Measurements from ENCODE around the gene SSB.

DNA sequence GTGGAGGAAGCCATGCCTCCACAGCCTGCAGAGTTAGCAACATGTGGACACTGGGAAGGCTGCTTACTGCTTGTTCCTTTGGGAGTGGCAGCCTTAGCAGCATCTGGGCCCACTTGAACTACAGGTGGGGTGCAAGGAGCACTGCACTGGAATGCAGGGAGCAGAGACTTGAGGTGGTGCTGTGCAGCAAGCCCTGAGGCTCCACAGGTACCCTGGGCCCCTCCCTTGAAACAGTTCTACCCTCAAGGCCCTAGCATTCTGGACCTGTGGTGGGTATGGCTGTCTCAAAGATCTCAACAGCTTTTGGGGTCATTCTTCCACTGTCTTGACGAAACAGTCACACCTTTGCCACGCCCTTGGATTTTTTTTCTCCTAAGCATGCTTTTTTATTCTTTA is 42.1 kb downstream of the SSB start:
- TF ChIP-seq POLR2AphosphoS5 (IDR thresholded peaks at IDR 0.05; ENCODE audit: borderline replicate concordance, low read depth, low read length) (no peak), EZH2 (IDR thresholded peaks at IDR 0.05) (no peak), FOXP2 (optimal IDR thresholded peaks at IDR 0.05; ENCODE audit: control extremely low read depth, extremely low read length, insufficient read depth) (no peak)

Measured in SK-N-MC (cell line).